Epidermal melanocyte (primary cell): ENCODE results near the gene XCL2.
"Not testable (repeated sequence)": the region's sequence is repeated elsewhere in the genome, so short reads cannot be mapped to it uniquely, and the experiment has no call there.

Experiments
- DNase-seq: peaks from one replicate; pipeline ENCODE4 v3.0.0; 2011; ENCODE audit warnings: low spot score; ENCODE audit not compliant: insufficient read length

XCL2 gene

GRCh38 chr1:168560370-168560769 lies 16.6 kb upstream of the XCL2 start:
- DNase-seq = no peak

- no peak for DNase-seq
Measured at GRCh38 chr1:168556647-168557046, 12.8 kb upstream of the XCL2 start.

GRCh38 chr1:168555508-168556046 lies 11.8 kb upstream of the XCL2 start:
- no peak for DNase-seq

DNA sequence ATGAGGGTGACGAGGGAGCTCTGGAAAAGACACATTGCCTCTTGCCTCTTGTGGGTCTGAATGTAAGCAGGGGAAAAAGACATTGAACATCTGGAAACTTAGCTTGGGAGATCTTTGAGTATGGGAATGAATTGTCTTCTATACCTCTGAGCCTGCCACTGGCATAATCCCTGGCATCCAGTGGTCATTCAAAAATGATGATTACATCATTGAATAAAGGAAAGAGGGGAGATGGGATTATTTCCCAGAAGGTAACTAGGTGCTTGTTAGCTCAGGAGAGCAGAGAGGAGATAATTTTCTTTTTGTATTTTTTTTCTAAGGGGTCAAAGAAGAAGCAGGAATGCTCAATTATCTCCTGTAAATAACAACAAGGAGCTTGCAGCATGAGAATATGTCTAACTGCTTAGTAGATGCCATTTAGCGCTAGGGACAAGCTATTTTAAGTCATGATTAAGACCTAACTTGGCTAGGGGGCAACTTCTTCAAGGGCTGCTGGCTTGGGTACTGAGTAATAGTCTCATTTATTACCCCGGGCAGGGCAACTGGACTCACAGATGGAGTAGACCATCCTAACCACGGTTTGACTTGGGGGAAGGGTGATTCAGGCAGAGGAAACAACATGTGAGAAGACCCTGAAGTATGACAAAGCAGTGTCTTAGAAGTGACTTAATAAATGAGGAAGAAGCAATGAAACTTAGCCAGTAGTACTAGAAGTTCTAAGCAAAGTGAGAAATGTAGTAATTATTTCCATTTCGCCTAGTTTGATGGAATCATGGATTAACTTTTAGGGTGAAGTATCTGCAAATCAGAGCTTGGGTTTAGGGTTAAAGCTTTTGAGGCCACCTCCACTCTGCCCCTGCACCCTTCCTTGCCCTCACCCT lies 11.0 kb upstream of the XCL2 start:
- no peak for DNase-seq

- no peak for DNase-seq
Measured at GRCh38 chr1:168553680-168554553, 10.1 kb upstream of the XCL2 start.

GRCh38 chr1:168552961-168553360 lies 9.2 kb upstream of the XCL2 start:
- no peak for DNase-seq

DNA sequence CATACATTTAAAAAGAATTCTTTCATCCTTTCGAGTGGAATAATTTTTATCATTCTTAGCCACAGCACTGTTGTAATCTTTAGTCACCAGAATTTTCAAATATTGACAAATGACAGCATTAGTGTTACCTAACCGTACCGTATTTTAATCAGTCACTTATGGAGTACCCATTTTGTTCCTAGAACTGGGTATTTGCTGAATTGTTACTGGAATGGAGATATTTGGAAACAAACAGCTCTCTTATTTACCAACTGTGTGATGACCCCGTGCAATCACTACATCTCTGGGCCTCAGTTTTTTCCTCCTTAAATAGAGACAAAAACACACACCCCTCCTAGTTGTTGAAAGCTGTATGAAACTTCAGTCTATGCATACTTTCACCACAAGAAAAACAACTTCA lies 7.9 kb upstream of the XCL2 start:
- DNase-seq = no peak

DNA sequence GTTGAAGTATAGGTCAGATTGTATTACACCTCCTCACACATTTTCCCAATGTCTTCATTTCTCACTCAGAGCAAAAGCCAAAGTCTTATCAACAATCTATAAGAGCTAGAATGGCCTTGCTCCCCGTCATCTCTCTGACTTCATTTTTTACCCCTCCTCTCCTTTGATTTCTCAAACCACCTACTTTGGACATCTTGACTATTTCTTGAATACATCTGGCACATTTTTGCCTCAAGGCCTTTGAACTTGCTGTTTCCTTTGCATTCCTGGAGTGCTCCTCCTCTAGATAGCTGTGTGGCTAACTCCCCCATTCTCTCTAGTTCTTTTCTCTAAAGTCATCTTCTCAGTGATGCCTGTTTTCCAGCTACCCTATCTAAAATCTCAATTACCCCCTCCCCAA lies 7.2 kb upstream of the XCL2 start:
- DNase-seq = no peak

DNA sequence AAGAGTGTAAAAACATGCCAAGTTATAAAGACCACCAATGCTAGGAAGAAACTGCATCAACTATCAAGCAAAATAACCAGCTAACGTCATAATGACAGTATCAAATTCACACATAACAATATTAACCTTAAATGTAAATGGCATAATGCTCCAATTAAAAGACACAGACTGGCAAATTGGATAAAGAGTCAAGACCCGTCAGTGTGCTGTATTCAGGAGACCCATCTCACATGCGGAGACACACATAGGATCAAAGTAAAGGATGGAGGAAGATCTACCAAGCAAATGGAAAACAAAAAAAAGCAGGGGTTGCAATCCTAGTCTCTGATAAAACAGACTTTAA lies 2.7 kb upstream of the XCL2 start:
- DNase-seq = not testable (repeated sequence)

- not testable (repeated sequence) for DNase-seq
Measured at GRCh38 chr1:168545678-168546552, 2.1 kb upstream of the XCL2 start.

GRCh38 chr1:168542978-168543377 lies 819 bp downstream of the XCL2 start:
- DNase-seq = not testable (repeated sequence)

- not testable (repeated sequence) for DNase-seq
Measured at GRCh38 chr1:168540798-168541197, 3.0 kb downstream of the XCL2 start.

GRCh38 chr1:168535536-168535935 lies 8.3 kb downstream of the XCL2 start:
- DNase-seq = no peak

DNA sequence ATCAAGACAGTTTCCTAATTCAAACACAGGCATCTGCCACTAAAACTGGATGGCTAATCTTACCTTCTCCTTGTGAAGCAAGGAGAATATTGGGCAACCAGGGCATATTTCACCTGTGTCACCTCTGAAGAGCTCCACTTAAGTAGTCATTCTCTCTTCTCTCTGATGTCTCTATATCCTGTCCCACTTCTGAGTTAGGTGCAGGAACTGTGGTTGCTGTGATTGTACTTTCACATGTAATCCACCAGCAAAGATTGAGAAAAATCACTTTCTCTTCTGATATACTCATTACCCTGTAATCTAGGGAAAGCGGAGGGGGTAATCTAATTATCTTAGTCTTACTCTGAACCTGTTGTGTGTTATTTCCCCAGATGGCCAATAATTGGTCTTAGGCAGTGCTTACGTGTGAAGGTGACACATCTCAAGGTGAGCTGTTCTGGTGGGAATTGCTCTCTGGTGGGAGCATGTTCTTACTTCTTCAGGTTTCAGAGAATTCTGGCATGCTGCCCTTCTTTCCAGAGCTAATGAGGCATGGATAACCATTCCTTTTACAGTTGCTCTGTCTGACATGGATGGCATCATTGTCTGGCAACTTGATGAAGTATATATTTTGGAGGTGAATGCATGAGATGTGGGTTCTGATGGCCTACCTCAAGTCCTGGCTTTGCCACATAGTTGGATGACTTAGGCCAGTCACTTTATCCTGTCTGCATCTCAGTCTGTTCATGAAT lies 12.0 kb downstream of the XCL2 start:
- DNase-seq = no peak

- DNase-seq = no peak
Measured at GRCh38 chr1:168529518-168529917, 14.3 kb downstream of the XCL2 start.

GRCh38 chr1:168521401-168522000 lies 22.3 kb downstream of the XCL2 start:
- no peak for DNase-seq

GRCh38 chr1:168520832-168521231 lies 23.0 kb downstream of the XCL2 start:
- DNase-seq = no peak

GRCh38 chr1:168520052-168520751 lies 23.6 kb downstream of the XCL2 start:
- DNase-seq = no peak

GRCh38 chr1:168518813-168519212 lies 25.0 kb downstream of the XCL2 start:
- no peak for DNase-seq
